ENCODE data around the gene CEP112.

- TF ChIP-seq CTCF (IDR thresholded peaks at IDR 0.05; ENCODE audit: poor library complexity, severe bottlenecking) (no peak), EZH2 (IDR thresholded peaks at IDR 0.05; ENCODE audit: borderline replicate concordance, insufficient read depth, low read length, poor library complexity, severe bottlenecking) (no peak), SMC3 (conservative IDR thresholded peaks at IDR 0.05; ENCODE audit: poor library complexity) (no peak), POLR2AphosphoS5 (IDR thresholded peaks at IDR 0.05) (no peak)
Observed at GRCh38 chr17:65994114-65994513, 197.8 kb downstream of the CEP112 start.

Data from neural cell (in vitro differentiated cells).